Cardiac fibroblast (primary cell): ENCODE data around the gene STYXL1.

ENCODE experiments used
- DNase-seq, 2 donors: peaks; one replicate each; pipeline versions ENCODE4 v3.0.0 to v3.0.0-alpha.2; 2010; ENCODE audit warnings: low read depth in 2 of 2
- H3K4me3 ChIP-seq, 2 donors: replicated peaks in 1 of 2; 1 replicate in 1 of 2; 2 replicates in 1 of 2; pipeline ENCODE4 v1.5.1; 2011; ENCODE audit warnings: low read depth in 2 of 2, low read length in 2 of 2, mild to moderate bottlenecking in 2 of 2, moderate library complexity in 1 of 2
- TF ChIP-seq, protein P1 (sequence below): IDR thresholded peaks from one replicate; pipeline ENCODE4 v1.5.1; 2011; ENCODE audit warnings: low read depth, mild to moderate bottlenecking, low read length, inconsistent platforms

STYXL1 gene

DNA sequence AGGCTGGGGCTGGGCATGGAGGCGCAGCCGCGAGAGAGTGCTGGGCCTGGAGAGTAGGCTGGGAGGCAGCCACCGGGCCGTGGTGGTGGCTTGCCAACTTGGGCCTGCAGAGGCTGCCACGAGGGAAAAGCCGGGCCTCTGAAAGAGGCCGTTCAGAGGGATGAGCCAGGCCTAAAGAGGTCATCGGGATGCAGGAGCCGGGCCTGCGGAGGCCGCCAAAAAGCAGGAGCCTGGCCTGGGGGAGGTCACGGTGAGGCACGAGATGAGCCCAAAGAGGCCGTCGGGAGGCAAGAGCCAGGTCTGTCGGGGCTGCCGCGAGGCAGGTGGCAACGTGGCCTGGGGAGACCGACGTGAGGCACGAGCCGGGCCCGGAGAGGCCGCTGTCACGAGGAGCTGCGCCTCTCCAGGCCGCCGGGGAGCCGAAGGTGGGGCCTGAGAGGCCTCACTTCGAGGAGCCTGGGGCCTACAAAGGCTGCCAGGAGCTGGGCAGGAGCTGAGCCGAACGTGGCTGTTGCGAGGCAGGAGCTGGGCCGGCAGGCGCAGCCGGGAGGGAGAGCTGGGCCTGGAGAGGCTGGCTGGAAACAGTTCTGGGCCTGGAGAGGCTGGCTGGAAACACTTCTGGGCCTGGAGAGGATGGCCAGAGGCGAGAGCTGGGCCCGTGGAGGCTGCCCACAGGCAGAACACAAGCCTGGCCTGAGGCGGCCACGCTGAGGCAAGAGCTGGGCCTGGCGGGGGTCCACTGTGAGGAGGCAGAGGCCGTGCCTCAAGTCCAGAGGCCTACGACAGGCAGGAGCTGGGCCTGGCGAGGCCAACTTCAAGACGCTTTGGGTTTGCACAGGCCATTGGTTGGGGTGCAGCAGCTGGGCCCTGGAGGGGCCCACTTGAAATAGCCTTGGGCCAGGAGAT, 24.7 kb upstream of the STYXL1 start:
- no peak for DNase-seq
- TF ChIP-seq, protein P1, sequence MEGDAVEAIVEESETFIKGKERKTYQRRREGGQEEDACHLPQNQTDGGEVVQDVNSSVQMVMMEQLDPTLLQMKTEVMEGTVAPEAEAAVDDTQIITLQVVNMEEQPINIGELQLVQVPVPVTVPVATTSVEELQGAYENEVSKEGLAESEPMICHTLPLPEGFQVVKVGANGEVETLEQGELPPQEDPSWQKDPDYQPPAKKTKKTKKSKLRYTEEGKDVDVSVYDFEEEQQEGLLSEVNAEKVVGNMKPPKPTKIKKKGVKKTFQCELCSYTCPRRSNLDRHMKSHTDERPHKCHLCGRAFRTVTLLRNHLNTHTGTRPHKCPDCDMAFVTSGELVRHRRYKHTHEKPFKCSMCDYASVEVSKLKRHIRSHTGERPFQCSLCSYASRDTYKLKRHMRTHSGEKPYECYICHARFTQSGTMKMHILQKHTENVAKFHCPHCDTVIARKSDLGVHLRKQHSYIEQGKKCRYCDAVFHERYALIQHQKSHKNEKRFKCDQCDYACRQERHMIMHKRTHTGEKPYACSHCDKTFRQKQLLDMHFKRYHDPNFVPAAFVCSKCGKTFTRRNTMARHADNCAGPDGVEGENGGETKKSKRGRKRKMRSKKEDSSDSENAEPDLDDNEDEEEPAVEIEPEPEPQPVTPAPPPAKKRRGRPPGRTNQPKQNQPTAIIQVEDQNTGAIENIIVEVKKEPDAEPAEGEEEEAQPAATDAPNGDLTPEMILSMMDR, result no peak
- H3K4me3 ChIP-seq, result no peak overlapping the region

DNA sequence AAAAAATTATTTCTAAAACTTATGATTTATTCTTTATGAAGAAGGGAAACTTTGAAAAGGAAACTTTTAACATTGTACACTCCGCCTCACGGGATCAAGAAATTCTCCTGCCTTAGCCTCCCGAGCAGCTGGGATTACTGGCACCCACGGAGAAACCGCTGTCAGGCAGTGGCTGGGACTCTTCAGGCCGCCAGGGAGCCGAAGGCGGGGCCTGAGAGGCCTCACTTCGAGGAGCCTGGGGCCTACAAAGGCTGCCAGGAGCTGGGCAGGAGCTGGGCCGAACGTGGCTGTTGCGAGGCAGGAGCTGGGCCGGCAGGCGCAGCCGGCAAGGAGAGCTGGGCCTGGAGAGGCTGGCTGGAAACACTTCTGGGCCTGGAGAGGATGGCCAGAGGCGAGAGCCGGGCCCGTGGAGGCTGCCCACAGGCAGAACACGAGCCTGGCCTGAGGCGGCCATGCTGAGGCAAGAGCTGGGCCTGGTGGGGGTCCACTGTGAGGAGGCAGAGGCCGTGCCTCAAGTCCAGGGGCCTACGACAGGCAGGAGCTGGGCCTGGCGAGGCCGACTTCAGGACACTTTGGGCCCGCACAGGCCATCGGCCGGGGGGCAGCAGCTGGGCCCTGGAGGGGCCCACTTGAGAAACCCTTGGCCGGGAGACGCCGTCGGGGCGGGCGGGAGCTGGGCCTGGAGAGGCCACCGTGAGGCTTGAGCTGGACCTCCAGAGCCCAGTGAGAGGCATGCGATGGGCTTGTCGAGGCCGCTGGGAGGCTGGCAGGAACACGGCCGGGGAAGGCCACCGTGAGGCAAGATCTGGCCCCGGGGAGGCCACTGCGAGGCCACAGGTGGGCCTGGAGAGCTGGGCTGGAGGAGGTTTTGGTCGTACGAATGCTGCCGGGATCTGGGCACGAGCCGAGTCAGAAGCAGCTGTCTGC, 23.8 kb upstream of the STYXL1 start:
- no peak overlapping the region for H3K4me3 ChIP-seq
- TF ChIP-seq, protein P1, result no peak
- peak in 1 of 2 donors; percentile 60 for DNase-seq

DNA sequence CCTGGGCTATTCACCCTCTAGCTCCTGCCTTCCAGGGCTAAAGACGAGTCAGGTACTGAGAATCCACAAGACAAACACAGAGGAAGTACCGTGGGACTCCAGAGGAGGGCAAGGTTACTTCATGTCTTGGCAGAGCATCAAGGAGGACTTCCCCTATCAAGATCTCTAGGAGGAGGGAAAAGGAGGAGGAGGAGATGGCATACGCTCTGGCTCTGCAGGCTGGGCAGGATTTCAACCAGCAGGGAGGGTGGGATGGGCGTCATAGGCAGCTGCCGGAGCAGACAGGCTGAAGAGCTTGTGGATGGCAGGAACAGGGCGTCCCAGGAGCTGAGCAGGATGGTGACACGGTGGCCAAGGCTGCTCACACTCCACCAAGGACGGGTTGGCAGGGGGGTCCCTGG, 21.4 kb upstream of the STYXL1 start:
- TF ChIP-seq, protein P1, result peak; percentile 55
- H3K4me3 ChIP-seq, result no peak overlapping the region
- peak; percentile 92 to 93 for DNase-seq

DNA sequence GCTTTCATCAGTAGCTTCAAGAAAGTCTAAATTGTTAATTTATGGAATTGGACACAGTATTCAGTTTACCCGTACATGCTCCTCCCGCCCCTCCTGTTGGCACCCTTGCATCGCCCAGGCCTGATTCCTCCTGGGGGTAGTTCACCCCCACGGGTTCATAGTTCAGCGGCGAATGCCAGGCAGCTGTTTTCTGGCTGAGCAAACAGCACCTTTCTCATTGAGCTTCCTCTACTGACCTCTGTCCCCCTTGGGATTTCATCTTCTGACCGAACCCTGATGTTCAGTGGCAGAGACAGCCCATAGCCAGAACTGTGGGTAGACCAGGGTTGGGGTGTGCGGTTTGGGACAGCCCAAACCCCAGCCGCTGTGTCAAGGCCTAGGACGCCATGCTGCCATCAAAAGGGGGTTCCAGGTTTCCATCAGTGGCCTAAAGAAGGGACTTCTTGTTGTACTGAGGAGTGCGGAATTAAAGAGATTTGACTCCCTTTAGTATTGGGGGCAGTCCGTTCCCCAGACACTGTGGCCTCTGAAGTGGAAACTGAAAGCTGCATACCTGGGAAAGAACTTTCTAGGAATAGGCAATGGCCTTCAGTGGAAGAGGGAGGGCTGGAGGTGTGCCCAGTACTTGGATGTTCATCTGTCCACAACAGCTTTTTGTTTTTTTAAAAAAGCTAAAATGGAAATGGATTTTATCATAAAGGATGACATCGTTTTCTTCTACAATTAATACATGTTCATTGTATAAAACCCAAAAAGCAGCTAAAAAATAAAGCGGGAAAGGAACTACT, 19.1 kb upstream of the STYXL1 start:
- no peak for DNase-seq
- TF ChIP-seq, protein P1, result no peak
- no peak overlapping the region for H3K4me3 ChIP-seq

DNA sequence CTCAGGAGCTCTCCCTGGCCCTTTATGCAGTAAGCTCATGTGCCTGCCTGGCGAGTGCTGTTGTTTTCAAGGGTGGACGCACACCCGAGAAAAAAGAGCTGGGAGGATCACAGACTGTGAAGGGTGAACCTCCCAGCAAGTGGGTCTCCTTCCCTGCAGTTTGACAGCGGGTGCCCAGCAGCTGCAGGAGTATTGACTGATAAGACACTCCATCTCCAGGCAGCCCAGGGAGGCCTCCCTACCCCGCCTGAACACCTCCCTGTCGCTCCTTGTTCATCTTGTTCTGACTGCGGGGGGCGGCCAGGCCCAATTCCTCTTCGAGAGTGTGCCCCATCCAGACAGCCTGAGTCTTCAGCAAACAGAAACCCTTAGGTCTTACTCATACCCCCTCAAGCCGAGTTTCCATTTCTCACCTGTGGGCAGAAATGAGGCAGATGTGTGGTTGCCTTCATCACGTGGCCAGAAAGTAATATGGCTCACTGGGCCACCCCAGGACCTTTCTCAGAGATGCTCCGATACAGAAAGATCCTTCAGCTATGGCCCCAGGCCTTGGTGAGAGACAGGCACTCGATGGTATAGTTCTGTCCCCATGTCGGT, 17.3 kb upstream of the STYXL1 start:
- TF ChIP-seq, protein P1, result no peak
- no peak for DNase-seq
- H3K4me3 ChIP-seq, result no peak overlapping the region
